GM12878 (cell line): ENCODE data around the gene DYNLL2. TPM values are rescaled to one million over a fixed set of nuclear protein-coding genes. Genes with fewer than 3 reads are reported as not detected.
A peak's percentile ranks its signal among the peaks of the same experiment; 100 is the strongest.

Experiments used
- ATF7 ChIP-seq: fragments of 450-650 bp; IDR thresholded peaks from 2 replicates; pipeline ENCODE4 v1.6.1; 2016; ENCODE audit warnings: low read depth, mild to moderate bottlenecking
- BRCA1 ChIP-seq: IDR thresholded peaks from 2 replicates; pipeline ENCODE4 v1.6.1; 2011; ENCODE audit warnings: low read depth, low read length, improper control_type of control experiment
- CUX1 ChIP-seq: IDR thresholded peaks from 2 replicates; pipeline ENCODE4 v1.6.1; 2012; ENCODE audit warnings: improper control_type of control experiment, low read depth, low read length; ENCODE audit not compliant: insufficient replicate concordance
- ETV6 ChIP-seq, 2 experiments: fragments of 450-650 bp in 1 of 2; IDR thresholded peaks in 1 of 2; conservative IDR thresholded peaks in 1 of 2; 2 replicates each; pipeline ENCODE4 v1.6.1; 2014; ENCODE audit warnings: antibody characterized with exemption in 1 of 2, borderline replicate concordance in 1 of 2, low read depth in 1 of 2, mild to moderate bottlenecking in 1 of 2, moderate library complexity in 1 of 2
- IKZF2 ChIP-seq, 2 experiments: fragments of 450-650 bp; IDR thresholded peaks; 2 replicates each; pipeline ENCODE4 v1.6.1; 2017; ENCODE audit warnings: mild to moderate bottlenecking in 2 of 2, moderate library complexity in 2 of 2
- IRF3 ChIP-seq: fragments of 450-650 bp; IDR thresholded peaks from 2 replicates; pipeline ENCODE4 v1.6.1; 2014; ENCODE audit warnings: mild to moderate bottlenecking
- MLLT1 ChIP-seq: fragments of 450-650 bp; IDR thresholded peaks from 2 replicates; pipeline ENCODE4 v1.6.1; 2016; ENCODE audit warnings: mild to moderate bottlenecking
- NFXL1 ChIP-seq: fragments of 450-650 bp; IDR thresholded peaks from 2 replicates; pipeline ENCODE4 v1.6.1; 2017; ENCODE audit warnings: antibody characterized with exemption, mild to moderate bottlenecking, borderline replicate concordance
- PBX3 ChIP-seq: IDR thresholded peaks from 2 replicates; pipeline ENCODE4 v1.6.1; 2011; ENCODE audit warnings: mild to moderate bottlenecking, low read depth, low read length, moderate library complexity; ENCODE audit not compliant: insufficient replicate concordance
- POU2F2 ChIP-seq: IDR thresholded peaks from 3 replicates; pipeline ENCODE4 v1.6.1; 2011; ENCODE audit warnings: low read depth, mild to moderate bottlenecking, low read length, borderline replicate concordance
- RB1 ChIP-seq: fragments of 450-650 bp; formaldehyde crosslinking; IDR thresholded peaks from 2 replicates; pipeline ENCODE4 v1.6.1; 2017; ENCODE audit warnings: mild to moderate bottlenecking, borderline replicate concordance
- RUNX3 ChIP-seq: IDR thresholded peaks from 2 replicates; pipeline ENCODE4 v1.6.1; 2012; ENCODE audit warnings: low read length, inconsistent platforms
- STAT3 ChIP-seq: IDR thresholded peaks from 2 replicates; pipeline ENCODE4 v1.6.1; 2011; ENCODE audit warnings: low read depth, low read length, improper control_type of control experiment
- TCF7 ChIP-seq: IDR thresholded peaks from 2 replicates; pipeline ENCODE4 v1.6.1; 2014; ENCODE audit warnings: antibody characterized with exemption, borderline replicate concordance
- ZNF687 ChIP-seq: fragments of 450-650 bp; IDR thresholded peaks from 2 replicates; pipeline ENCODE4 v1.6.1; 2017; ENCODE audit warnings: mild to moderate bottlenecking, moderate library complexity
- polyA plus RNA-seq, 11 experiments: library from polyadenylated mRNA; depleted of rRNA in 4 of 11; unstranded in 6 of 11; stranded (reverse) in 5 of 11; fragments of >200 nt; fragmentation: Nextera tagmentation in 4 of 11; fragmentation: Illumina TruSeq in 1 of 11; extraction: Ambion mirVana in 4 of 11; extraction: Trizol in 1 of 11; gene quantifications; 1 replicate in 1 of 11; 2 replicates in 10 of 11; pipeline versions ENCODE4 v1.2.1 to v1.2.3, GENCODE V29; 2011 to 2016; ENCODE audit warnings: inconsistent platforms in 2 of 11, missing spikeins in 2 of 11, low read depth in 1 of 11
- total RNA-seq, 4 experiments: library from RNA; depleted of rRNA in 3 of 4; stranded (reverse); fragments of >200 nt in 3 of 4; fragmentation: Illumina TruSeq in 1 of 4; extraction: Trizol in 1 of 4; gene quantifications; 2 replicates each; pipeline versions ENCODE4 v1.2.1 to v1.2.3, GENCODE V29; 2013 to 2021

The DYNLL2 gene
- total and polyA plus RNA-seq, 10 of the 15 experiments (the other 5 are each of a cell fraction or from before 2014, with no cell fraction given): 0.62 to 19.2 (median 9.1) TPM

- no peak for TF ChIP-seq CUX1
- TF ChIP-seq NFXL1: 0 out of 2 replicates have a peak, but pooled peaks have one; percentile 28
- TF ChIP-seq BRCA1: no peak
- TF ChIP-seq TCF7: no peak
- TF ChIP-seq ZNF687: peak; percentile 27; the same call in 1 of the 2 replicates
- no peak for TF ChIP-seq ETV6 (conservative IDR thresholded peaks at IDR 0.05 in 1 of 2, IDR thresholded peaks at IDR 0.05 in 1 of 2; ENCODE audit: borderline replicate concordance in 1 of 2, low read depth in 1 of 2)
- no peak for TF ChIP-seq POU2F2
- no peak for TF ChIP-seq IKZF2 (IDR thresholded peaks at IDR 0.05)
- TF ChIP-seq ATF7: no peak
- peak; percentile 53; the same call in 1 of the 2 replicates for TF ChIP-seq RB1
- TF ChIP-seq RUNX3: no peak
- TF ChIP-seq IRF3: no peak
- no peak for TF ChIP-seq MLLT1
- no peak for TF ChIP-seq PBX3
- TF ChIP-seq STAT3: no peak
Observed at GRCh38 chr17:58083491-58084316, 485 bp downstream of the DYNLL2 start (continued).
